ENCODE results near the gene GAL3ST1.

Gene GAL3ST1

GRCh38 chr22:30578481-30578880, 4.0 kb upstream of the GAL3ST1 start:
- Histone ChIP-seq H3K4me3 (IDR thresholded peaks at IDR 0.05; ENCODE audit: insufficient read depth, low read depth, low read length) (no peak overlapping the region), H3K9ac (no peak overlapping the region), H3K27ac (no peak overlapping the region), H3K27me3 (ENCODE audit: insufficient read depth, low read depth) (no peaks in the 10 kb centered on the region), H2AFZ (ENCODE audit: low read depth) (no peak overlapping the region), H3K79me2 (ENCODE audit: insufficient read depth, low read depth) (no peaks in the 10 kb centered on the region), H4K20me1 (ENCODE audit: insufficient read depth) (no peaks in the 10 kb centered on the region), H3K4me2 (no peak overlapping the region), H3K36me3 (ENCODE audit: insufficient read depth) (no peaks in the 10 kb centered on the region; the same call in 1 of the 2 replicates), H3K4me1 (ENCODE audit: low read depth, poor library complexity, severe bottlenecking) (no peaks in the 10 kb centered on the region)
- TF ChIP-seq CTCF (conservative IDR thresholded peaks at IDR 0.05; ENCODE audit: low read depth, low read length): no peak

DNA sequence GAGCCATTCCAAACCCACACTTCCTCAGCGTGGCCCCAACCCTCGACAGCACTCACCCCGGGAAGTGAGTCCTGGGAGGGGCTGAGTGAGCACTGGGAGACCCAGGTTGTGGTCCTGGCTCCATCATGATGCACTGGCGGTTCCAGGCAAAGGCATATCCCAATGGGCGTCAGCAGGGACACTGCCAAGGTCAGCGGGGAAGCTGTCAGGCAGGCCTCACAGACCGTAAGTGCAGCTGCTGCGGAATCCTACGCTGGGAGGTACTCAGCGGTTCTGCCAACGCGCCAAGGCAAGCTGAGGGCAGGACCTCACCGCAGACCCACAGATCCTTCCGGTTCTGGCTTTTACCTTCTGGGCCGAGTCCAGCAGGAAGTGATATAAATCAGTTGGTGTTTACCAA, 1.4 kb upstream of the GAL3ST1 start:
- H3K36me3 ChIP-seq (ENCODE audit: insufficient read depth): no peaks in the 10 kb centered on the region; the same call in 1 of the 2 replicates
- H3K79me2 ChIP-seq (ENCODE audit: insufficient read depth, low read depth): no peaks in the 10 kb centered on the region
- no peaks in the 10 kb centered on the region for H3K4me1 ChIP-seq (ENCODE audit: low read depth, poor library complexity, severe bottlenecking)
- no peaks in the 10 kb centered on the region; the same call in 1 of the 2 replicates for H3K27me3 ChIP-seq (ENCODE audit: insufficient read depth, low read depth)
- H3K9ac ChIP-seq: no peak overlapping the region
- no peak overlapping the region for H2AFZ ChIP-seq (ENCODE audit: low read depth)
- no peaks in the 10 kb centered on the region for H4K20me1 ChIP-seq (ENCODE audit: insufficient read depth)
- H3K27ac ChIP-seq: no peak overlapping the region
- no peak overlapping the region for H3K4me2 ChIP-seq
- no peak for TF ChIP-seq CTCF (conservative IDR thresholded peaks at IDR 0.05; ENCODE audit: low read depth, low read length)
- no peak overlapping the region for H3K4me3 ChIP-seq (IDR thresholded peaks at IDR 0.05; ENCODE audit: insufficient read depth, low read depth, low read length)

DNA sequence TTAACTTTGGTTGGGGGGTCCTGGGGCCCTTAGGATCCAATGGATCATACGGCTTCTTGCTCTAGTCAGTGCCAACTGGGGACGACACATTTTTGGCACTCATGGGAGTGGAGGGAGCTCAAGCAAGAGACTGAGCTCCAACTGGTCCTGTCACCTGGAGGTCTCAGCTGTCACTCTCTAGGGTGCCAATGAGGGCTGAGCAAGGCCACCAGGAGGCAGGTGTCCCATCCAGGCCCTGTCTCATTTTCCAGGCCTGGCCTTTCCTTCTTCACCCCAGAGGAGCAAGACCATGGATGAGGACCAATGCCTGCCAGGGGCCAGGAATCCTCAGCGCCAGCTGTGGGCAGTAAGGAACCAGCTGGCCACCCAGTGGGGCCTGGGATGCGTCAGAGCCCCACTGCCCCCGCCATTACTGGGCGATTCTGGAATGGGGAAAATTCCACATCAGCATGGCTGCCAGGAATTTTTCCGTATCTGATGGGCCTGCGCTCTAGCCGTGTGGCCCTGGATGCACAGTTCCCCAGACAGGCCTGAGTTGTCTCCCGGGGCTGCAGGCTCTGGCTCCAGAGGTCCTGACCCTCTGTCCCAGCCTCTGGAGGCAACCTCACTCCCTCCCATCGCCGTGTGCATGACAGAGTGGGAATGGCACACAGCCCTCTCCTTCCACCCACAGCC, 669 bp upstream of the GAL3ST1 start:
- Histone ChIP-seq H3K36me3 (ENCODE audit: insufficient read depth) (no peaks in the 10 kb centered on the region; the same call in 1 of the 2 replicates), H3K4me3 (IDR thresholded peaks at IDR 0.05; ENCODE audit: insufficient read depth, low read depth, low read length) (no peak overlapping the region), H3K4me2 (no peak overlapping the region), H3K9ac (no peak overlapping the region), H3K79me2 (ENCODE audit: insufficient read depth, low read depth) (no peaks in the 10 kb centered on the region), H3K4me1 (ENCODE audit: low read depth, poor library complexity, severe bottlenecking) (no peaks in the 10 kb centered on the region), H3K27me3 (ENCODE audit: insufficient read depth, low read depth) (peaks cover 2% of the 10 kb centered on the region; the same call in 1 of the 2 replicates), H2AFZ (ENCODE audit: low read depth) (no peak overlapping the region), H3K27ac (no peak overlapping the region), H4K20me1 (ENCODE audit: insufficient read depth) (no peaks in the 10 kb centered on the region)
- TF ChIP-seq CTCF (conservative IDR thresholded peaks at IDR 0.05; ENCODE audit: low read depth, low read length): no peak

GRCh38 chr22:30573594-30574094, 821 bp downstream of the GAL3ST1 start:
- Histone ChIP-seq H3K4me3 (IDR thresholded peaks at IDR 0.05; ENCODE audit: insufficient read depth, low read depth, low read length) (no peak overlapping the region), H3K4me2 (no peak overlapping the region), H4K20me1 (ENCODE audit: insufficient read depth) (no peaks in the 10 kb centered on the region), H3K9ac (no peak overlapping the region), H3K4me1 (ENCODE audit: low read depth, poor library complexity, severe bottlenecking) (no peaks in the 10 kb centered on the region), H3K27me3 (ENCODE audit: insufficient read depth, low read depth) (peaks cover 5% of the 10 kb centered on the region; the same call in 1 of the 2 replicates), H3K27ac (no peak overlapping the region), H3K36me3 (ENCODE audit: insufficient read depth) (no peaks in the 10 kb centered on the region), H2AFZ (ENCODE audit: low read depth) (no peak overlapping the region), H3K79me2 (ENCODE audit: insufficient read depth, low read depth) (no peaks in the 10 kb centered on the region)
- no peak for TF ChIP-seq CTCF (conservative IDR thresholded peaks at IDR 0.05; ENCODE audit: low read depth, low read length)
